ENCODE results near the gene ARAP2.

ARAP2 gene

GRCh38 chr4:36285784-36286480 is 41.6 kb upstream of the ARAP2 start:
- 0 out of 2 replicates have a peak, but pooled peaks cover under 1% of the 10 kb centered on the region for H3F3A ChIP-seq (ENCODE audit: low read depth)
- peaks cover 54% of the 10 kb centered on the region for H3K4me1 ChIP-seq (ENCODE audit: insufficient read depth, low read length, poor library complexity, severe bottlenecking)
- peak overlapping the region; percentile 67 for H3K4me2 ChIP-seq (ENCODE audit: low read depth, low read length, poor library complexity, severe bottlenecking)
- no peaks in the 10 kb centered on the region for H4K20me1 ChIP-seq (ENCODE audit: insufficient read depth, low read length, poor library complexity, severe bottlenecking)
- H3K4me3 ChIP-seq (ENCODE audit: low read length, poor library complexity, severe bottlenecking), result peak overlapping the region; percentile 49
- TF ChIP-seq EZH2phosphoT487 (IDR thresholded peaks at IDR 0.05; ENCODE audit: borderline replicate concordance), result no peak
- TF ChIP-seq CTCF (conservative IDR thresholded peaks at IDR 0.05; ENCODE audit: low read length), result peak; percentile 30; the same call in 1 of the 2 replicates
- no peaks in the 10 kb centered on the region for H3K9me3 ChIP-seq (ENCODE audit: insufficient read depth, low read depth, low read length)
- H3K79me2 ChIP-seq (ENCODE audit: insufficient read depth, low read length), result no peaks in the 10 kb centered on the region
- H3K27me3 ChIP-seq (ENCODE audit: insufficient read depth, low read length, poor library complexity, severe bottlenecking), result no peaks in the 10 kb centered on the region
- H3K9me2 ChIP-seq (replicated peaks; ENCODE audit: low read depth, low read length), result no peaks in the 10 kb centered on the region
- peak overlapping the region; percentile 65; the same call in 1 of the 2 replicates for H2AFZ ChIP-seq (ENCODE audit: low read length)
- H3K9ac ChIP-seq (ENCODE audit: low read depth, low read length, poor library complexity, severe bottlenecking), result peak overlapping the region; percentile 23
- H3K36me3 ChIP-seq (ENCODE audit: insufficient read depth, low read length), result no peaks in the 10 kb centered on the region

- Histone ChIP-seq H3K79me2 (ENCODE audit: insufficient read depth, low read length) (no peaks in the 10 kb centered on the region), H3K9me2 (replicated peaks; ENCODE audit: low read depth, low read length) (no peaks in the 10 kb centered on the region), H3K9ac (ENCODE audit: low read depth, low read length, poor library complexity, severe bottlenecking) (no peak overlapping the region), H3F3A (ENCODE audit: low read depth) (0 out of 2 replicates have a peak, but pooled peaks cover 3% of the 10 kb centered on the region), H3K36me3 (ENCODE audit: insufficient read depth, low read length) (no peaks in the 10 kb centered on the region), H3K9me3 (ENCODE audit: insufficient read depth, low read depth, low read length) (no peaks in the 10 kb centered on the region), H3K27me3 (ENCODE audit: insufficient read depth, low read length, poor library complexity, severe bottlenecking) (no peaks in the 10 kb centered on the region), H3K4me3 (ENCODE audit: low read length, poor library complexity, severe bottlenecking) (no peak overlapping the region), H4K20me1 (ENCODE audit: insufficient read depth, low read length, poor library complexity, severe bottlenecking) (no peaks in the 10 kb centered on the region), H3K4me2 (ENCODE audit: low read depth, low read length, poor library complexity, severe bottlenecking) (no peak overlapping the region), H2AFZ (ENCODE audit: low read length) (peak overlapping the region; percentile 45), H3K4me1 (ENCODE audit: insufficient read depth, low read length, poor library complexity, severe bottlenecking) (peaks cover 72% of the 10 kb centered on the region)
- TF ChIP-seq EZH2phosphoT487 (IDR thresholded peaks at IDR 0.05; ENCODE audit: borderline replicate concordance) (no peak), CTCF (conservative IDR thresholded peaks at IDR 0.05; ENCODE audit: low read length) (no peak)
Measured at GRCh38 chr4:36283912-36284465, 39.7 kb upstream of the ARAP2 start.

GRCh38 chr4:36282503-36283030 is 38.3 kb upstream of the ARAP2 start:
- Histone ChIP-seq H2AFZ (ENCODE audit: low read length) (no peak overlapping the region), H3K9me2 (replicated peaks; ENCODE audit: low read depth, low read length) (no peaks in the 10 kb centered on the region), H3K4me2 (ENCODE audit: low read depth, low read length, poor library complexity, severe bottlenecking) (no peak overlapping the region), H3K4me1 (ENCODE audit: insufficient read depth, low read length, poor library complexity, severe bottlenecking) (peaks cover 75% of the 10 kb centered on the region), H3K27me3 (ENCODE audit: insufficient read depth, low read length, poor library complexity, severe bottlenecking) (no peaks in the 10 kb centered on the region), H3K9me3 (ENCODE audit: insufficient read depth, low read depth, low read length) (no peaks in the 10 kb centered on the region), H3F3A (ENCODE audit: low read depth) (0 out of 2 replicates have a peak, but pooled peaks cover 3% of the 10 kb centered on the region), H4K20me1 (ENCODE audit: insufficient read depth, low read length, poor library complexity, severe bottlenecking) (no peaks in the 10 kb centered on the region), H3K9ac (ENCODE audit: low read depth, low read length, poor library complexity, severe bottlenecking) (no peak overlapping the region), H3K79me2 (ENCODE audit: insufficient read depth, low read length) (no peaks in the 10 kb centered on the region), H3K36me3 (ENCODE audit: insufficient read depth, low read length) (no peaks in the 10 kb centered on the region), H3K4me3 (ENCODE audit: low read length, poor library complexity, severe bottlenecking) (no peak overlapping the region)
- no peak for TF ChIP-seq EZH2phosphoT487 (IDR thresholded peaks at IDR 0.05; ENCODE audit: borderline replicate concordance)
- no peak for TF ChIP-seq CTCF (conservative IDR thresholded peaks at IDR 0.05; ENCODE audit: low read length)

Data from Loucy (cell line).